GM23338 (cell line): ENCODE measurements around the gene STARD13. TPM values are rescaled to one million over a fixed set of nuclear protein-coding genes. Genes with fewer than 3 reads are reported as not detected.

Experiments used
- ATAC-seq: fragments of 200-7000 bp; cut with Tn5 transposase; 3 replicates; pipeline ENCODE4 v1.9.1; 2020
- DNase-seq: peaks from one replicate; pipeline ENCODE4 v3.0.0-alpha.2; 2015; ENCODE audit warnings: low spot score
- H2AFZ ChIP-seq: fragments of 200-600 bp; sonication (generic); 2 replicates; pipeline ENCODE4 v1.8.0; 2016; ENCODE audit warnings: antibody characterized with exemption, mild to moderate bottlenecking, moderate library complexity
- H3F3A ChIP-seq: fragments of 200-600 bp; sonication (generic); replicated peaks from 2 replicates; pipeline ENCODE4 v1.8.0; 2017; ENCODE audit warnings: antibody characterized with exemption, mixed run types, low read depth
- H3K27ac ChIP-seq: fragments of 200-600 bp; sonication (generic); 2 replicates; pipeline ENCODE4 v1.6.1; 2016; ENCODE audit warnings: low read depth
- H3K27me3 ChIP-seq: fragments of 200-600 bp; sonication (generic); 2 replicates; pipeline ENCODE4 v1.8.0; 2016; ENCODE audit warnings: mild to moderate bottlenecking, mixed run types, moderate library complexity; ENCODE audit not compliant: insufficient read depth
- H3K36me3 ChIP-seq: fragments of 200-600 bp; sonication (generic); 2 replicates; pipeline ENCODE4 v1.8.0; 2016; ENCODE audit warnings: mild to moderate bottlenecking; ENCODE audit not compliant: insufficient read depth
- H3K4me1 ChIP-seq: fragments of 200-600 bp; sonication (generic); 2 replicates; pipeline ENCODE4 v1.8.0; 2016; ENCODE audit warnings: mild to moderate bottlenecking, moderate library complexity; ENCODE audit not compliant: insufficient read depth
- H3K4me2 ChIP-seq: fragments of 200-600 bp; sonication (generic); 2 replicates; pipeline ENCODE4 v1.7.1; 2017; ENCODE audit warnings: mixed run types
- H3K4me3 ChIP-seq: fragments of 200-600 bp; sonication (generic); 2 replicates; pipeline ENCODE4 v1.6.1; 2016; ENCODE audit warnings: mixed run types
- H3K79me2 ChIP-seq: fragments of 200-600 bp; sonication (generic); replicated peaks from 2 replicates; pipeline ENCODE4 v1.8.0; 2017; ENCODE audit warnings: mild to moderate bottlenecking; ENCODE audit not compliant: insufficient read depth
- H3K9me2 ChIP-seq: fragments of 200-600 bp; sonication (generic); 2 replicates; pipeline ENCODE4 v1.8.0; 2017; ENCODE audit not compliant: insufficient read depth
- H4K20me1 ChIP-seq: fragments of 200-600 bp; sonication (generic); replicated peaks from 2 replicates; pipeline ENCODE4 v1.8.0; 2017; ENCODE audit warnings: mild to moderate bottlenecking; ENCODE audit not compliant: insufficient read depth
- H3K27ac Mint-ChIP-seq: 2 replicates; pipeline ENCODE4 v1.8.0; 2020; ENCODE audit warnings: inconsistent platforms, mild to moderate bottlenecking, moderate library complexity, mixed read lengths
- H3K27me3 Mint-ChIP-seq: 3 replicates; pipeline ENCODE4 v1.8.0; 2022; ENCODE audit warnings: low read depth, mild to moderate bottlenecking, moderate library complexity, mixed read lengths, inconsistent platforms; ENCODE audit not compliant: insufficient read depth, poor library complexity
- H3K36me3 Mint-ChIP-seq: 3 replicates; pipeline ENCODE4 v1.8.0; 2021; ENCODE audit warnings: low read depth, mild to moderate bottlenecking, inconsistent platforms, moderate library complexity, mixed read lengths
- H3K4me1 Mint-ChIP-seq: 3 replicates; pipeline ENCODE4 v1.8.0; 2020; ENCODE audit warnings: mild to moderate bottlenecking, inconsistent platforms, mixed read lengths
- H3K4me3 Mint-ChIP-seq: 3 replicates; pipeline ENCODE4 v1.8.0; 2021; ENCODE audit warnings: moderate library complexity, mild to moderate bottlenecking, inconsistent platforms, mixed read lengths
- H3K9me3 Mint-ChIP-seq: 3 replicates; pipeline ENCODE4 v1.8.0; 2020; ENCODE audit warnings: moderate library complexity, mild to moderate bottlenecking, inconsistent platforms, mixed read lengths
- CTCF ChIP-seq, 2 experiments: fragments of 200-600 bp in 1 of 2; sonication (generic) in 1 of 2; conservative IDR thresholded peaks; 2 replicates each; pipeline versions ENCODE4 v1.5.1 to v1.6.1; 2016 to 2017; ENCODE audit warnings: antibody characterized with exemption in 2 of 2, low read depth in 2 of 2, mild to moderate bottlenecking in 2 of 2, moderate library complexity in 1 of 2
- ETS1 ChIP-seq: IDR thresholded peaks from 2 replicates; pipeline ENCODE4 v1.6.1; 2016; ENCODE audit warnings: antibody characterized with exemption
- EZH2 ChIP-seq: fragments of 200-600 bp; sonication (generic); IDR thresholded peaks from one replicate; pipeline ENCODE4 v1.8.0; 2017; ENCODE audit warnings: antibody characterized with exemption, mild to moderate bottlenecking, low read depth; ENCODE audit not compliant: unreplicated experiment
- EZH2phosphoT487 ChIP-seq: fragments of 200-600 bp; sonication (generic); IDR thresholded peaks from one replicate; pipeline ENCODE4 v1.8.1; 2018; ENCODE audit warnings: antibody characterized with exemption; ENCODE audit not compliant: unreplicated experiment
- JUNB ChIP-seq: IDR thresholded peaks from one replicate; pipeline ENCODE4 v1.6.1; 2016; ENCODE audit warnings: antibody characterized with exemption; ENCODE audit not compliant: unreplicated experiment
- NANOG ChIP-seq: IDR thresholded peaks from 2 replicates; pipeline ENCODE4 v1.6.1; 2016; ENCODE audit warnings: antibody characterized with exemption, borderline replicate concordance
- POLR2AphosphoS5 ChIP-seq: IDR thresholded peaks from 2 replicates; pipeline ENCODE4 v1.6.1; 2016; ENCODE audit warnings: antibody characterized with exemption, low read depth
- REST ChIP-seq: IDR thresholded peaks from one replicate; pipeline ENCODE4 v1.6.1; 2018; ENCODE audit warnings: antibody characterized with exemption; ENCODE audit not compliant: unreplicated experiment
- STAT1 ChIP-seq: IDR thresholded peaks from one replicate; pipeline ENCODE4 v1.6.1; 2016; ENCODE audit warnings: antibody characterized with exemption; ENCODE audit not compliant: unreplicated experiment
- ZNF114 ChIP-seq: fragments of 250-450 bp; sonication (Bioruptor Pico); IDR thresholded peaks from 2 replicates; pipeline ENCODE4 v1.5.0; 2020; ENCODE audit warnings: mild to moderate bottlenecking, moderate library complexity
- ZNF331 ChIP-seq: fragments of 250-450 bp; sonication (Bioruptor Pico); IDR thresholded peaks from 2 replicates; pipeline ENCODE4 v1.5.0; 2020; ENCODE audit warnings: low read depth, mild to moderate bottlenecking, moderate library complexity
- polyA plus RNA-seq: library from polyadenylated mRNA; unstranded; fragments of >200 nt; fragmentation: Nextera tagmentation; extraction: Ambion mirVana; gene quantifications from 2 replicates; pipeline ENCODE4 v1.2.1, GENCODE V29; 2016
- total RNA-seq: library from RNA; depleted of rRNA; stranded (reverse); fragments of >200 nt; shearing (Covaris generic); gene quantifications from 2 replicates; pipeline ENCODE4 v1.2.3, GENCODE V29; 2014

Gene STARD13
- total and polyA plus RNA-seq, 2 experiments from 2014 or later, result 3.2 to 5.2 TPM

GRCh38 chr13:33299626-33300025 lies 14.1 kb upstream of the STARD13 start (continued):
- TF ChIP-seq REST (no peak), POLR2AphosphoS5 (no peak)

- Histone ChIP-seq H3K4me2 (no peak overlapping the region), H3K4me3 (no peak overlapping the region), H3K27ac (no peak overlapping the region), H3K36me3 (no peaks in the 10 kb centered on the region), H3K27me3 (no peaks in the 10 kb centered on the region), H2AFZ (no peak overlapping the region), H3F3A (no peaks in the 10 kb centered on the region), H3K4me1 (no peaks in the 10 kb centered on the region; the same call in 1 of the 2 replicates), H4K20me1 (no peaks in the 10 kb centered on the region), H3K9me2 (no peaks in the 10 kb centered on the region), H3K79me2 (no peaks in the 10 kb centered on the region)
- Mint-ChIP-seq H3K9me3 (no peaks in the 10 kb centered on the region; the same call in 2 of the 3 replicates), H3K36me3 (no peaks in the 10 kb centered on the region), H3K4me3 (no peak overlapping the region), H3K4me1 (no peaks in the 10 kb centered on the region; the same call in 2 of the 3 replicates), H3K27ac (peak overlapping the region; percentile 27; the same call in 1 of the 2 replicates), H3K27me3 (peaks cover 2% of the 10 kb centered on the region)
- DNase-seq (no peak), ATAC-seq (no peak)
- TF ChIP-seq REST (no peak), JUNB (no peak), NANOG (no peak), STAT1 (no peak), POLR2AphosphoS5 (no peak), ZNF114 (CRISPR knock-in tag) (no peak), EZH2phosphoT487 (no peak), ZNF331 (no peak), CTCF (conservative IDR thresholded peaks at IDR 0.05; ENCODE audit: low read depth in 2 of 2) (no peak), ETS1 (no peak), EZH2 (no peak)
Measured at GRCh38 chr13:33296793-33297425, 11.4 kb upstream of the STARD13 start.
